ENCODE data around the gene SLC35F6. TPM values are rescaled to one million over a fixed set of nuclear protein-coding genes. Genes with fewer than 3 reads are reported as not detected.

Gene SLC35F6
- total and polyA plus RNA-seq, 5 donors = 18.8 to 34.3 (median 25.4) TPM

GRCh38 chr2:26722911-26723310, 41.2 kb upstream of the SLC35F6 start:
- H3K4me1 ChIP-seq (ENCODE audit: control insufficient read depth, insufficient read depth, low read length) = peaks cover 36% of the 10 kb centered on the region
- intact Hi-C loops (cut with DNase I) = no loop called here
- no peaks in the 10 kb centered on the region for H3K27me3 ChIP-seq (ENCODE audit: control insufficient read depth, insufficient read depth)
- no peaks in the 10 kb centered on the region for H3K9me3 ChIP-seq (ENCODE audit: control insufficient read depth, low read length)
- H3K27ac ChIP-seq (ENCODE audit: low read length) = no peak overlapping the region
- ATAC-seq = no peak
- no peak overlapping the region for H3K4me3 ChIP-seq (ENCODE audit: low read length)
- 93% methylated on average over 1 of the region's 1 CpG for WGBS
- DNase-seq = peak in 1 of 3 donors; percentile 41

DNA sequence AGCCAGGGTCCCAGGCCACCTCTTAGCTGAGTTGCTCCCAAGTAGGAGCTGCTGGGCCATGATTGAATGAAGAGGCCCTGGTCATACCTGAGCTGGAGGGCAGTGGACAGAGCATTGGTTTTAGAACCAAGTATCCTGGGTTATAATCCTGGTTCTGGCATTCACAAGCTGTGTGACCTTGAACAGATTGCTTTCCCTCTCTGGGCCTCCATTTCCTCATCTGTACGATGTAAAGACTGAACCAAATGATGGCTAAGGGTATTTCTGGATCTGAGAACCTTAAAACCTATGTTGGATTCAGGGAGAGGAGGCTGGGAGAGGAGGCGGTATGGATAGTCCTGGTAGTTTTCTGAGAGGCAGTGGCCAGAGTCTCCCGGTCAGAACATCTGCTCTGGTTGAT, 40.6 kb upstream of the SLC35F6 start:
- DNase-seq (no peak), ATAC-seq (no peak)
- WGBS = 86% methylated on average over 3 of the region's 3 CpGs
- no peak overlapping the region for H3K4me3 ChIP-seq (ENCODE audit: low read length)
- H3K27me3 ChIP-seq (ENCODE audit: control insufficient read depth, insufficient read depth) = no peaks in the 10 kb centered on the region
- H3K27ac ChIP-seq (ENCODE audit: low read length) = peak overlapping the region; percentile 89
- H3K9me3 ChIP-seq (ENCODE audit: control insufficient read depth, low read length) = no peaks in the 10 kb centered on the region
- intact Hi-C loops (cut with DNase I) = no loop called here
- H3K4me1 ChIP-seq (ENCODE audit: control insufficient read depth, insufficient read depth, low read length) = peaks cover 33% of the 10 kb centered on the region

- Histone ChIP-seq H3K4me1 (ENCODE audit: control insufficient read depth, insufficient read depth, low read length) (peaks cover 33% of the 10 kb centered on the region), H3K4me3 (ENCODE audit: low read length) (no peak overlapping the region), H3K27ac (ENCODE audit: low read length) (peak overlapping the region; percentile 89), H3K27me3 (ENCODE audit: control insufficient read depth, insufficient read depth) (no peaks in the 10 kb centered on the region), H3K9me3 (ENCODE audit: control insufficient read depth, low read length) (no peaks in the 10 kb centered on the region)
- DNase-seq (peak; percentile 86 to 90 (median 88)), ATAC-seq (peak; percentile 33 to 62)
- intact Hi-C loops (cut with DNase I) = no loop called here
- 40% methylated on average over 14 of the region's 14 CpGs for WGBS
Measured at GRCh38 chr2:26723991-26724750, 39.9 kb upstream of the SLC35F6 start.

DNA sequence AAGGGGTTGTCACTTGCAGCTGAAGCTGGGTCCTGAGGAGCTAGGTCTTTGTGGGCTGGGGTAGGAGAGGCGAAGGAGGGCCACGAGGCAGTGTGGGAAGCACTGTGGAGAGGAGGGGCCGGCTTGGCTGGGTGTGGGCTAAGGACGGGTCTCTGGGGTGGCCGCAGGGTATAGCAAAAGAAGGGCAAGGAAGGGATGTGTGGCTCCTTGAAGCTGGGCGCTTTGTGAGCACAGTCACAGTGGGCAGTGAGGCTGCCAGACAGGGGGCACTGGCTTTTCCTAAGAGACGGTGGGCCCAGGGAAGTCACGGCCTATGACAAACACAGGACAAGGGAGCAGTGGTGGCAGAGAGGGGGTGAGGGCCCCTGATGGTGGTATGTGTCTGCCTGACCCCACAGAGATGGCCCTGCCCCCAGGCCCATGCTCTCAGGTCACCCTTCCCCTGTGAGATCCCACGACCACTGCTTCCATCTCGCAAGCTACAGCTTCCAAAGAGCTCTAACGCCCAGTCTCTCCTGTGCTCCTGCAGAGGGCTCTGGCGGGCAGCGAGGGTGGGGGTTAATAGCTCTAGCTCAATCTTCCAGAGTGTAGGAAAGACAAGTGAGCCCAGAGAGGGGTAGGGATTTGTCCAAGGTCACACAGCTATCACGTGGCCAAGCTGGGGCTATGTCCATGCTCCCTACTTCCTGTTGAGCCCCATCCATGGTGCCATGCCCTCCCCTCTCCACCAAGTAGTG, 39.1 kb upstream of the SLC35F6 start:
- no peaks in the 10 kb centered on the region for H3K9me3 ChIP-seq (ENCODE audit: control insufficient read depth, low read length)
- peak overlapping the region; percentile 89 for H3K27ac ChIP-seq (ENCODE audit: low read length)
- peaks cover 30% of the 10 kb centered on the region for H3K4me1 ChIP-seq (ENCODE audit: control insufficient read depth, insufficient read depth, low read length)
- no peak overlapping the region for H3K4me3 ChIP-seq (ENCODE audit: low read length)
- no peaks in the 10 kb centered on the region for H3K27me3 ChIP-seq (ENCODE audit: control insufficient read depth, insufficient read depth)
- ATAC-seq (peak in 1 of 2 donors; percentile 1), DNase-seq (peak in 2 of 3 donors; percentile 43 to 53)
- intact Hi-C loops (cut with DNase I) = no loop called here
- 73% methylated on average over 14 of the region's 14 CpGs for WGBS

DNA sequence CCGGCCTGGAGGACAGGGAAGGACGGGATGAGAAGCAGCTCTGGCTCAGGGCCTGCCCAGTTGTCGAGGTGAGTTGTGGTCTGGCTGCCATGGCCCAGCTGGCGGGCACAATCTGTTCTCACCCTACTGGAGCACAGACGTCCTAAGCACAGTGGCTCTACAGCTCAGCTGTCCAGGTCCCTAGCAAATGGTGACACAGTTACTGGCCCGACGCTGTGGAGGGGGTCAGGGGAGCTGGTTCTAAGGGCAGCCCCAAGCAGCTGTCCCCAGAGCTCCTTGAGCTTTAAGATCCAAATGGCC, 38.6 kb upstream of the SLC35F6 start:
- DNase-seq = peak; percentile 42 to 71 (median 65)
- Histone ChIP-seq H3K4me3 (ENCODE audit: low read length) (no peak overlapping the region), H3K27me3 (ENCODE audit: control insufficient read depth, insufficient read depth) (no peaks in the 10 kb centered on the region), H3K27ac (ENCODE audit: low read length) (peak overlapping the region; percentile 89), H3K4me1 (ENCODE audit: control insufficient read depth, insufficient read depth, low read length) (peaks cover 25% of the 10 kb centered on the region), H3K9me3 (ENCODE audit: control insufficient read depth, low read length) (no peaks in the 10 kb centered on the region)
- intact Hi-C loops (cut with DNase I) = no loop called here
- ATAC-seq = peak; percentile 12 to 13
- 59% methylated on average over 7 of the region's 7 CpGs for WGBS

- WGBS = 45% methylated on average over 1 of the region's 1 CpG
- Histone ChIP-seq H3K27me3 (ENCODE audit: control insufficient read depth, insufficient read depth) (no peaks in the 10 kb centered on the region), H3K27ac (ENCODE audit: low read length) (no peak overlapping the region), H3K9me3 (ENCODE audit: control insufficient read depth, low read length) (no peaks in the 10 kb centered on the region), H3K4me1 (ENCODE audit: control insufficient read depth, insufficient read depth, low read length) (peaks cover 19% of the 10 kb centered on the region), H3K4me3 (ENCODE audit: low read length) (no peak overlapping the region)
- intact Hi-C loops (cut with DNase I) = no loop called here
- DNase-seq = no peak
- ATAC-seq = no peak
Measured at GRCh38 chr2:26726228-26726627, 37.9 kb upstream of the SLC35F6 start.

DNA sequence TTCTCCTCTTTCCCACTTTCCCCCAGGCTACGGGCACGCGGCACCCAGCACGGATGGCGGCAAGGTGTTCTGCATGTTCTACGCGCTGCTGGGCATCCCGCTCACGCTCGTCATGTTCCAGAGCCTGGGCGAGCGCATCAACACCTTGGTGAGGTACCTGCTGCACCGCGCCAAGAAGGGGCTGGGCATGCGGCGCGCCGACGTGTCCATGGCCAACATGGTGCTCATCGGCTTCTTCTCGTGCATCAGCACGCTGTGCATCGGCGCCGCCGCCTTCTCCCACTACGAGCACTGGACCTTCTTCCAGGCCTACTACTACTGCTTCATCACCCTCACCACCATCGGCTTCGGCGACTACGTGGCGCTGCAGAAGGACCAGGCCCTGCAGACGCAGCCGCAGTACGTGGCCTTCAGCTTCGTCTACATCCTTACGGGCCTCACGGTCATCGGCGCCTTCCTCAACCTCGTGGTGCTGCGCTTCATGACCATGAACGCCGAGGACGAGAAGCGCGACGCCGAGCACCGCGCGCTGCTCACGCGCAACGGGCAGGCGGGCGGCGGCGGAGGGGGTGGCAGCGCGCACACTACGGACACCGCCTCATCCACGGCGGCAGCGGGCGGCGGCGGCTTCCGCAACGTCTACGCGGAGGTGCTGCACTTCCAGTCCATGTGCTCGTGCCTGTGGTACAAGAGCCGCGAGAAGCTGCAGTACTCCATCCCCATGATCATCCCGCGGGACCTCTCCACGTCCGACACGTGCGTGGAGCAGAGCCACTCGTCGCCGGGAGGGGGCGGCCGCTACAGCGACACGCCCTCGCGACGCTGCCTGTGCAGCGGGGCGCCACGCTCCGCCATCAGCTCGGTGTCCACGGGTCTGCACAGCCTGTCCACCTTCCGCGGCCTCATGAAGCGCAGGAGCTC, 36.2 kb upstream of the SLC35F6 start:
- DNase-seq (peak in 1 of 3 donors; percentile 70), ATAC-seq (no peak)
- Histone ChIP-seq H3K27me3 (ENCODE audit: control insufficient read depth, insufficient read depth) (no peaks in the 10 kb centered on the region), H3K4me1 (ENCODE audit: control insufficient read depth, insufficient read depth, low read length) (peaks cover 10% of the 10 kb centered on the region), H3K9me3 (ENCODE audit: control insufficient read depth, low read length) (no peaks in the 10 kb centered on the region), H3K27ac (ENCODE audit: low read length) (no peak overlapping the region), H3K4me3 (ENCODE audit: low read length) (no peak overlapping the region)
- 64% methylated on average over 101 of the region's 101 CpGs for WGBS
- intact Hi-C loops (cut with DNase I) = no loop called here

GRCh38 chr2:26729311-26729710, 34.8 kb upstream of the SLC35F6 start:
- ATAC-seq (no peak), DNase-seq (no peak)
- H3K27ac ChIP-seq (ENCODE audit: low read length) = no peak overlapping the region
- H3K27me3 ChIP-seq (ENCODE audit: control insufficient read depth, insufficient read depth) = no peaks in the 10 kb centered on the region
- intact Hi-C loops (cut with DNase I) = no loop called here
- 89% methylated on average over 2 of the region's 2 CpGs for WGBS
- no peaks in the 10 kb centered on the region for H3K9me3 ChIP-seq (ENCODE audit: control insufficient read depth, low read length)
- H3K4me1 ChIP-seq (ENCODE audit: control insufficient read depth, insufficient read depth, low read length) = peaks cover 4% of the 10 kb centered on the region
- H3K4me3 ChIP-seq (ENCODE audit: low read length) = no peak overlapping the region

GRCh38 chr2:26730549-26731344, 33.3 kb upstream of the SLC35F6 start:
- Histone ChIP-seq H3K27ac (ENCODE audit: low read length) (no peak overlapping the region), H3K9me3 (ENCODE audit: control insufficient read depth, low read length) (no peaks in the 10 kb centered on the region), H3K4me3 (ENCODE audit: low read length) (no peak overlapping the region), H3K27me3 (ENCODE audit: control insufficient read depth, insufficient read depth) (no peaks in the 10 kb centered on the region), H3K4me1 (ENCODE audit: control insufficient read depth, insufficient read depth, low read length) (peaks cover under 1% of the 10 kb centered on the region)
- ATAC-seq = no peak
- WGBS = 59% methylated on average over 19 of the region's 19 CpGs
- no peak for DNase-seq
- intact Hi-C loops (cut with DNase I) = loop anchor here in 1 of 4 donors (10.0 kb wide), 1 partner anchor 46 kb away; no protein-coding TSS in a partner anchor

GRCh38 chr2:26731714-26732113, 32.4 kb upstream of the SLC35F6 start:
- intact Hi-C loops (cut with DNase I) = loop anchor here in 1 of 4 donors (10.0 kb wide), 1 partner anchor 47 kb away; no protein-coding TSS in a partner anchor
- Histone ChIP-seq H3K9me3 (ENCODE audit: control insufficient read depth, low read length) (no peaks in the 10 kb centered on the region), H3K4me1 (ENCODE audit: control insufficient read depth, insufficient read depth, low read length) (peaks cover 4% of the 10 kb centered on the region), H3K27me3 (ENCODE audit: control insufficient read depth, insufficient read depth) (no peaks in the 10 kb centered on the region), H3K4me3 (ENCODE audit: low read length) (no peak overlapping the region), H3K27ac (ENCODE audit: low read length) (no peak overlapping the region)
- no peak for DNase-seq
- ATAC-seq = no peak
- 81% methylated on average over 4 of the region's 4 CpGs for WGBS
